Measurements from ENCODE around the gene CAT. TPM values are rescaled to one million over a fixed set of nuclear protein-coding genes. Genes with fewer than 3 reads are reported as not detected.

The CAT gene
- total RNA-seq, 1 donor from 2014 or later: 292 TPM

- no peak for DNase-seq (ENCODE audit: low spot score)
These were observed 82.5 kb downstream of the CAT start for GRCh38 chr11:34521265-34521664.

Other genes starting within 250 kb of the CAT start
- gene ABTB2, start 80.9 kb upstream of the CAT start, total RNA-seq: 6.1 TPM
- gene ELF5, start 74.9 kb downstream of the CAT start, total RNA-seq: not detected
- 0.22 TPM for gene EHF, start 182.2 kb downstream of the CAT start, total RNA-seq